ENCODE measurements around the gene MARCHF10. TPM values are rescaled to one million over a fixed set of nuclear protein-coding genes. Genes with fewer than 3 reads are reported as not detected.

Gene MARCHF10
- total and polyA plus RNA-seq, 9 of the 15 experiments (the other 6 are each of a cell fraction or from before 2014, with no cell fraction given), result not detected

DNA sequence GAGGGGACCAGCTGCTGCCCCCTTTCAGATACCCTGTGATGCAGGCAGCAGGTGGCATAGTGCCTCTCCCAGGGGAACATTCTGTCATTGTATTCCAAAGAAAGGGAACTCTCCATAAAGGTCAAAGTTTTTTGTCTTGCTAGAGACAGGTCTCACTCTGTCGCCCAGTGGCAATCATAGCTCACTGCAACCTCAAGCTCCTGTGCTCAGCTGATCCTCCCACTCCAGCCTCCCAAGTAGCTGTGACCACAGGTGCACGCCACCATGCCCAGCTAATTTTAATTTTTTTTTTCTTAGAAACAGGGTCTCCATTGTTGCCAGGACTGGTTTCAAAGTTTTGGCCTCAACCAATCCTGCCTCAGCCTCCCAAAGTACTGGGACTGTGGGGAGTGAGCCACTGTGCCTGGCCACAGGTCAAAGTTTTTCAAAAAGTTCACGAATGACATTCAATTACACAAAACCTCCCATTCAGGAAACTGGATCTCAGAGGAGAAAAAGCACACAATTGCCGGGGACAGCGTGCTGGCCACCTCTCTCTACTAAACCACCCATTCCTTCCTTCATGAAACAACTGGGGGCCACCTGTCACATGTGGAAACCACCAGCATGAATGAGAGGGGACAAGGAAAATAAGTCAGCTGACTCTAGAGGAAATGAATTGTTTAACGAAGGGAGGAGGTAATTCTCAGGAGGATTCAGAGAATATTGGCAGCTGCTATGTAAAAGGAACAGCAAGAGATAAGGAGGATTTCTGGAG lies 80.0 kb downstream of the MARCHF10 start:
- intact Hi-C loops (cut with micrococcal nuclease), result no loop called here
- FAIRE-seq (peak; percentile 32), ATAC-seq (no peak; the same call in 2 of the 3 replicates), DNase-seq (ENCODE audit: extremely low read depth in 1 of 4, low spot score in 3 of 4) (peak in 1 of 4 experiments; percentile 19)
- no peaks in the 10 kb centered on the region for H3K9me3 ChIP-seq (replicated peaks; ENCODE audit: control insufficient read depth, insufficient read depth, low read depth, low read length)
- no peaks in the 10 kb centered on the region for H4K20me1 ChIP-seq (replicated peaks; ENCODE audit: control insufficient read depth, insufficient read depth, low read length)
- H3K4me1 ChIP-seq (replicated peaks in 1 of 2; ENCODE audit: control insufficient read depth in 2 of 2, insufficient read depth in 2 of 2, low read length in 2 of 2), result no peaks in the 10 kb centered on the region; a peak in 2 of 5 replicates
- in situ Hi-C loops (cut with MboI), result no loop called here
- H3K4me2 ChIP-seq (ENCODE audit: insufficient read depth, low read length), result no peak overlapping the region
- ChIA-PET POLR2A (no interaction called here), CTCF (ENCODE audit: low intra/inter-chr PET ratio) (no interaction called here)
- WGBS (ENCODE audit: insufficient coverage, low coverage, missing lambda C conversion rate), result 1% methylated on average over 6 of the region's 6 CpGs
- H3K36me3 ChIP-seq (ENCODE audit: control insufficient read depth, insufficient read depth, low read length), result no peaks in the 10 kb centered on the region
- no peak overlapping the region for H3K27ac ChIP-seq (ENCODE audit: extremely low read depth, low read depth, low read length)
- peaks cover 9 to 35% of the 10 kb centered on the region in 2 experiments; a peak in 3 of 5 replicates for H3K27me3 ChIP-seq (ENCODE audit: control insufficient read depth in 2 of 2, insufficient read depth in 2 of 2, low read length in 2 of 2)
- H2AFZ ChIP-seq (ENCODE audit: low read depth, low read length), result no peak overlapping the region
- no TSS peak for BruUV-seq (replicated peaks)
- H3K9ac ChIP-seq (ENCODE audit: insufficient read depth in 1 of 2, low read depth in 2 of 2, low read length in 2 of 2), result no peak overlapping the region
- no peaks in the 10 kb centered on the region for H3K9me1 ChIP-seq (ENCODE audit: control insufficient read depth, insufficient read depth, low read length)
- H3K4me3 ChIP-seq, result no peak overlapping the region
- H3K79me2 ChIP-seq (ENCODE audit: control insufficient read depth, insufficient read depth, low read length), result no peaks in the 10 kb centered on the region
- TF ChIP-seq, protein P1, sequence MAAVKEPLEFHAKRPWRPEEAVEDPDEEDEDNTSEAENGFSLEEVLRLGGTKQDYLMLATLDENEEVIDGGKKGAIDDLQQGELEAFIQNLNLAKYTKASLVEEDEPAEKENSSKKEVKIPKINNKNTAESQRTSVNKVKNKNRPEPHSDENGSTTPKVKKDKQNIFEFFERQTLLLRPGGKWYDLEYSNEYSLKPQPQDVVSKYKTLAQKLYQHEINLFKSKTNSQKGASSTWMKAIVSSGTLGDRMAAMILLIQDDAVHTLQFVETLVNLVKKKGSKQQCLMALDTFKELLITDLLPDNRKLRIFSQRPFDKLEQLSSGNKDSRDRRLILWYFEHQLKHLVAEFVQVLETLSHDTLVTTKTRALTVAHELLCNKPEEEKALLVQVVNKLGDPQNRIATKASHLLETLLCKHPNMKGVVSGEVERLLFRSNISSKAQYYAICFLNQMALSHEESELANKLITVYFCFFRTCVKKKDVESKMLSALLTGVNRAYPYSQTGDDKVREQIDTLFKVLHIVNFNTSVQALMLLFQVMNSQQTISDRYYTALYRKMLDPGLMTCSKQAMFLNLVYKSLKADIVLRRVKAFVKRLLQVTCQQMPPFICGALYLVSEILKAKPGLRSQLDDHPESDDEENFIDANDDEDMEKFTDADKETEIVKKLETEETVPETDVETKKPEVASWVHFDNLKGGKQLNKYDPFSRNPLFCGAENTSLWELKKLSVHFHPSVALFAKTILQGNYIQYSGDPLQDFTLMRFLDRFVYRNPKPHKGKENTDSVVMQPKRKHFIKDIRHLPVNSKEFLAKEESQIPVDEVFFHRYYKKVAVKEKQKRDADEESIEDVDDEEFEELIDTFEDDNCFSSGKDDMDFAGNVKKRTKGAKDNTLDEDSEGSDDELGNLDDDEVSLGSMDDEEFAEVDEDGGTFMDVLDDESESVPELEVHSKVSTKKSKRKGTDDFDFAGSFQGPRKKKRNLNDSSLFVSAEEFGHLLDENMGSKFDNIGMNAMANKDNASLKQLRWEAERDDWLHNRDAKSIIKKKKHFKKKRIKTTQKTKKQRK (IDR thresholded peaks at IDR 0.05; ENCODE audit: borderline replicate concordance, low read depth, low read length), result no peak
- no peak for TF ChIP-seq ZNF830 (CRISPR knock-in tag; IDR thresholded peaks at IDR 0.05)
- TF ChIP-seq ZNF384 (IDR thresholded peaks at IDR 0.05; ENCODE audit: low read depth, low read length), result no peak
- TF ChIP-seq, protein P2, sequence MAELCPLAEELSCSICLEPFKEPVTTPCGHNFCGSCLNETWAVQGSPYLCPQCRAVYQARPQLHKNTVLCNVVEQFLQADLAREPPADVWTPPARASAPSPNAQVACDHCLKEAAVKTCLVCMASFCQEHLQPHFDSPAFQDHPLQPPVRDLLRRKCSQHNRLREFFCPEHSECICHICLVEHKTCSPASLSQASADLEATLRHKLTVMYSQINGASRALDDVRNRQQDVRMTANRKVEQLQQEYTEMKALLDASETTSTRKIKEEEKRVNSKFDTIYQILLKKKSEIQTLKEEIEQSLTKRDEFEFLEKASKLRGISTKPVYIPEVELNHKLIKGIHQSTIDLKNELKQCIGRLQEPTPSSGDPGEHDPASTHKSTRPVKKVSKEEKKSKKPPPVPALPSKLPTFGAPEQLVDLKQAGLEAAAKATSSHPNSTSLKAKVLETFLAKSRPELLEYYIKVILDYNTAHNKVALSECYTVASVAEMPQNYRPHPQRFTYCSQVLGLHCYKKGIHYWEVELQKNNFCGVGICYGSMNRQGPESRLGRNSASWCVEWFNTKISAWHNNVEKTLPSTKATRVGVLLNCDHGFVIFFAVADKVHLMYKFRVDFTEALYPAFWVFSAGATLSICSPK (IDR thresholded peaks at IDR 0.05; ENCODE audit: borderline replicate concordance), result no peak
- no peak for TF ChIP-seq ETV5 (CRISPR knock-in tag; IDR thresholded peaks at IDR 0.05; ENCODE audit: low read depth)
- no peak for TF ChIP-seq HNRNPUL1 (IDR thresholded peaks at IDR 0.05; ENCODE audit: low read length)
- TF ChIP-seq ATF1 (CRISPR knock-in tag; IDR thresholded peaks at IDR 0.05), result no peak
- TF ChIP-seq ATF1 (tag; IDR thresholded peaks at IDR 0.05), result no peak
- TF ChIP-seq POU5F1 (IDR thresholded peaks at IDR 0.05; ENCODE audit: borderline replicate concordance, low read depth, low read length, partially characterized antibody), result no peak
- TF ChIP-seq, protein P3, sequence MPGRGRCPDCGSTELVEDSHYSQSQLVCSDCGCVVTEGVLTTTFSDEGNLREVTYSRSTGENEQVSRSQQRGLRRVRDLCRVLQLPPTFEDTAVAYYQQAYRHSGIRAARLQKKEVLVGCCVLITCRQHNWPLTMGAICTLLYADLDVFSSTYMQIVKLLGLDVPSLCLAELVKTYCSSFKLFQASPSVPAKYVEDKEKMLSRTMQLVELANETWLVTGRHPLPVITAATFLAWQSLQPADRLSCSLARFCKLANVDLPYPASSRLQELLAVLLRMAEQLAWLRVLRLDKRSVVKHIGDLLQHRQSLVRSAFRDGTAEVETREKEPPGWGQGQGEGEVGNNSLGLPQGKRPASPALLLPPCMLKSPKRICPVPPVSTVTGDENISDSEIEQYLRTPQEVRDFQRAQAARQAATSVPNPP (IDR thresholded peaks at IDR 0.05; ENCODE audit: borderline replicate concordance, insufficient read depth, insufficient read length), result no peak

Data from K562 (cell line).